HG03342 (cell line): ENCODE measurements around the gene DTD2.

Experiments
- ATAC-seq: cut with Tn5 transposase; IDR thresholded peaks from one replicate; pipeline ENCODE4 v1.9.1; 2021; ENCODE audit warnings: mild to moderate bottlenecking, moderate library complexity; ENCODE audit not compliant: unreplicated experiment

The DTD2 gene

GRCh38 chr14:31408421-31408820, 48.9 kb downstream of the DTD2 start:
- no peak for ATAC-seq

GRCh38 chr14:31405599-31406232, 51.6 kb downstream of the DTD2 start:
- ATAC-seq = no peak

- no peak for ATAC-seq
Measured at GRCh38 chr14:31405106-31405505, 52.2 kb downstream of the DTD2 start.

- ATAC-seq = no peak
Measured at GRCh38 chr14:31403707-31404106, 53.6 kb downstream of the DTD2 start.

- ATAC-seq = no peak
Measured at GRCh38 chr14:31402764-31403439, 54.4 kb downstream of the DTD2 start.

- no peak for ATAC-seq
Measured at GRCh38 chr14:31401369-31401932, 55.9 kb downstream of the DTD2 start.

GRCh38 chr14:31400031-31400638, 57.2 kb downstream of the DTD2 start:
- no peak for ATAC-seq
